Measurements from ENCODE around the gene SLC40A1. TPM values are rescaled to one million over a fixed set of nuclear protein-coding genes. Genes with fewer than 3 reads are reported as not detected.

The SLC40A1 gene
- total RNA-seq, 1 donor from 2014 or later: 98.0 TPM

DNA sequence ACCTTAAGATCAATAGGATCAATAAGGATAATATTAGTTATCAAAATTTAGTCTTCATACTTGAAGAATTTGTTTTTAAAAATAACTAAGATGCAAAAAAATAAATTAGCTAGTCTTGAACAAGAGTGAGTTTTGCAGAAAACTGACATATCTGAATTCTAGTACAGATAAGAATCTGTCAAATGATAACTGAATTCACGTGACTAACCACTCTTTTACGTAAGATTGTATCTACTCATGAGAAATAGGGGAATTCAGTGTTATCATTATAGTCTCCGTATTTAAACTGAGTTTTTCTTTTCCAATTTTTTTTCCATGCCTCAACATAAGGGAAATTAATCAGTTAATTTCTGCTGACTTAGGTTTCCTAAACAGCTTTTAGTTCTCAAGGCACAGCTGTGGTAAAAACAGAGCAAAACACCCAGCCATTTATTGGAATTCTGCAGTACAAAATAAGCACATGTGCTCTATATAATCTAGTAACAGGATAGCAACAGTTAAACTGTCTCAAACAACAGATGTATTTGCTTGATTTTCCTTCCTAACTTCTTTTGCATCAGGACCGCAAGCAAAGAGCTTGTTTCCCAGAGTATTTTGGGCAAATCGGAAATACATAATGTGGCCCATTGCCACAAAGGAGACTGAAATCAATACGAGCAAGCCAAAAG lies 19.1 kb downstream of the SLC40A1 start:
- no peak for DNase-seq

DNA sequence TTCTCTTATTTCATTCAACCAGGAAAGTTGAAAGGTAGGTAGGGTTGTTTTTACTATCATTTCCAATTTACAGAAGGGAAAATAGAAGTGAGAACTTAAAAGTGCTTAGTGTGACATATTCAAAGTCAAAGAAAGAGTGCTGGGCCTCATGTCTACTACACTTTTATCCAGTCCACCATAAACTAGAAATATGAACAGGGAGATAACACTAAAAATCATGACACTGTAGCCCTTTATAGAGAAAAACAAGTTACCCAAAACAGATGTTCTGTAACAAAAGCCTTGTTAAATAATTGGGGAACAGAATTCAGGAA lies 20.4 kb downstream of the SLC40A1 start:
- DNase-seq: no peak

DNA sequence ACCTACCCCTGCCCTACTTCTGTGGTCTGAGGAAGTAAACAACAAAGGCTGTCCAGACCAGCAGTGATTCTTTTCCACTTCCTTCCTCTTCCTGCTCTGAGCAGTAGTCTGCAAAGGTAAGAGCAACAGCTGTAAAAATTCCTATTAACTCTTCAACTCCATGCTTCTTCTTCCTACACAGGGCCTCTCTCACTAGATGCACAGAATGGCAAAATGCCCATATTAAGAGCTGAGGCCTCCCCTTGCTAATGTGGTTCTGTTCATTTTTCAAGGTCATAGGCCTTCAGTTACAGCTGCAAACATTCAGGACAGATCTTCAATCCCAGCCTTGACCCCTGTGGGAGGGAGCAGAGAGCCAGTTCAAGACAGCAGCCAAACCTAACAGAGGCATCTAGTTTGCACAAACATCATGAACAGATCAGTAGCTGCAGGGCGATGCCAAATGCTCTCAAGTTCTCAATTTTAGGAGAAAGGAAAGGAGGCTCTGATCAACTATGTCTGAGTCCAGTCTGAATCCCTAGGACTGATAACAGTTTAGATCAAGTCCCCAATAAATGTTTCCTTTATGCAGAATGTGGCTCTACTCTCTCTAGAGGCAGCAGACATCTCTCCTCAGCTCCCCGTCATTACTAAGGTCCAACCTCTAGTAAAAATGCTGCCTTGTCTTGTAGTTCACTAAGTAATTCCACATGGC lies 20.9 kb downstream of the SLC40A1 start:
- DNase-seq: peak; percentile 23

DNA sequence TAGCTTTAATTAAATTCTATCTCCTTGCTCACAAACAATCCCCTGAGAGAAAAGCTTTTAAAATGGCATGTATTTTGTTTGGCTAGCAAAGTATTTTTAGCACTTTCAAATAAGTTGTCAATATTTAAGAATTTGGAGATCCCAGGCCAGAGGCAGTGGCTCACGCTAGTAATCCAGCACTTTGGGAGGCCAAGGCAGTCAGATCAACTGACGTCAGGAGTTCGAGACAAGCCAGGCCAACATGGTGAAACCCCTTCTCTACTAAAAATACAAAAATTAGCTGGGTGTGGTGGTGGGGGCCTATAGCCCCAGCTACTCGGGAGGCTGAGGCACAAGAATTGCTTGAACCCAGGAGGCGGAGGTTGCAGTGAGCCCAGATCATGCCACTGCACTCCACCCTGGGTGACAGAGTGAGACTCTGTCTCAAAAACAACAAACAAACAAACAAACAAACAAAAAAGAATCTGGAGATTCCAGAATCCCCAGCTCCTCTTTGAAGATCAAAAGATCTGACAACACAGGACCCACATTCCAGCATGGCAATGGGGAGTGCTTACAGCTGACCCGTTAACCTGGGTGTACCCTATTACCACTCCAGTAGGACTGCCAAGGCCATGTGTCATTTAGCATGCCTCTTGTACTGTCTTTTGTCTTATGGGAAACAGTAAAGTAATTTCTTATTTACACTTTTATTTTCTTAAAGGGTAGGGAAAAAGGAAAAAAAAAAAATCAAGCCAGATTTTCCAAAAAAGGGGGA lies 21.9 kb downstream of the SLC40A1 start:
- DNase-seq: no peak

DNA sequence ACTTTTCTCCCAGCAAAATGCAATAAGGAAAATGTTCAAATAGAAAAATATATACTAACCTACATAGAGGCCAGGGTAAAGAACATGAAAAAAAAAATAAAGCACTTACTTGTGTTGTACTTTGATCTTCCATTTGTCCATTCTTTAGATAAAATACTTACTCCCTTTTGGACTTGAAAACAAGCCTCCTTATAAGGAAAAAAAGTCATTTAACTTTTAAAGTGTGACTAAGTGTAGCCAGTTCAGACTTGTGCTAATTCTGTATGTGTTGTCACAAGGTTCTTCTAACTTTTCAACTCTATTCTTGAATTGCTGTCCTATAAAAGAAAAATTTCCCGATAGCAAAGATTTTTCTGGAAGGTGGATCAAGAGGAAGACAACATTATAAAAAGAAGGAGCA lies 23.2 kb downstream of the SLC40A1 start:
- DNase-seq: no peak

DNA sequence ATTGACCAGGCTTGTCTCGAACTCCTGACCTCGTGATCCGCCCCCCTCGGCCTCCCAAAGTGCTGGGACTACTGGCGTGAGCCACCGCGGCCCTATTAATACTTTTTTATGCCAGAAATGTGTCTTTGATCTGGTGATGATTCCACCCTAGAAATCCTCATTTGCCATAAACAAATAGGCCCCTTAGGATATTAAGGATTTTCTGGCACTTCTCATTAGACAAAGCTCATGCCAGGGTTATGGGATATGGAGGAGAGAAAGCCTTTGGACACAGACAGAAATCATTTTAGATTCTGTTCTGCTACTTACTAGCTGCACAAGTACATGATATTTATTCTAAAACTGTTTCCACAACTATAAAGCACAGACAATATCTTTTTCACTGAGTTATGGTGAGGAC lies 24.1 kb downstream of the SLC40A1 start:
- no peak for DNase-seq

DNA sequence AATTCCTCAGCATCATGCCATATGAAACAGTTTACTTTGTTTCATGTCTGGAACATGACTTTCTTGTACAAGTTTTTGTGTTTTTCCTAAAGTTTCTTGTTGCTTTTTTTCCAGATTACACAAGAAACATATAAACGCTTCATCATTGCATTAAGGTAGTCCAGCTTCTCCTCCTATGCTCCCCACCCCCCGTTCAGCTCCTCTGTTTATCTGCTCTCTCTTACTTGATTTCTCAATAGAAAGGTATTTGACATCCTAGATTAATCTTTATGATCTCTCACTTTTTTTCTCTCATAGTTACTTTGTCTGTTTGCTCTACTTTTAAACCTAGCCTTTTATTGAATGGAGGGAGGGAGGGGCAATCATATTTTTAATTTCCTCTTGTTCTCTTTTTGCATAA lies 25.4 kb downstream of the SLC40A1 start:
- DNase-seq: no peak

DNA sequence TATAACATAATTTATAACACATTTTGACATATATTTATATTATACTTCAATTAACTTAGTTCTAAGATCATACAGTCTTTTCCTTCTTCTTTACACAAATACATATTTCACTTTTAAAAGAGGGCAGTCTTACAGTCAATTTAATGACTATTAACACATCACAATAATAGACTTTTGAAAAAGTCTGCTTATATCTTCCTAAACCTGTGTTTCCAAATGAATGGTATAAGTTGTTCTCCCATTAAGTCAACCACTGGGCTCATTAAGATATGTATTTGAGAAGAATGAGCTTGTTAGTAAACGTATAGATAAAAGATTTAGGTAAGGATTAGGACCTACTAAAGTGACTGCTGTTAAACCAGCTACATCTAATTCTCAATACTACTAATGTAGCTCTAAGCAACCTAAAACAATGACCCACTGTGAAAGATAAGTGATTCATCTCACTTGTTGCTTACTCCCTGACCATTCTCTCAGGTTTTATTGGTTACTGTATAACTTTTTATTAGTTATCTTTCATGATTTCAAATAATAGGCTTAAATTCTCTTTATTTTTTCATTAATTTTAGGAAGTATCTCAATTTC lies 27.0 kb downstream of the SLC40A1 start:
- no peak for DNase-seq

DNA sequence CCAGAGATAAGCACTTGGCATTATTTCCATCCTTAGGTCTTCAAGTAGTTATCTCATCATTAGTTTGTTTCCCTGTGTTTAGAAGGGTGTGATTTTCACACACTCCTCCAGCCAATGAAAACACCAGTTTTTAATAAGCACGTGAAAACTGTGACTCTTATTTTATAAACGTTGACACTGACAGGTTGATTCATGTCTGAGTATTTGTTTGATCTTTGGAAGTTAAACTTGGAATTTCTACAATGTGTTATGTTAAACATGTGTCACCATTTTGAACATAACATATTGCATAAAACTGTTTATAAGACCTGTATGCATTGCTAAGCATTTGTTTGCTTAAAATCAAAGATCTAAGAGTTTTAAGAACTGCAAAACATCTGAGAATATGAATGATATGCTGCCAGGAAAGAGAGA lies 27.6 kb downstream of the SLC40A1 start:
- peak; percentile 14 for DNase-seq

DNA sequence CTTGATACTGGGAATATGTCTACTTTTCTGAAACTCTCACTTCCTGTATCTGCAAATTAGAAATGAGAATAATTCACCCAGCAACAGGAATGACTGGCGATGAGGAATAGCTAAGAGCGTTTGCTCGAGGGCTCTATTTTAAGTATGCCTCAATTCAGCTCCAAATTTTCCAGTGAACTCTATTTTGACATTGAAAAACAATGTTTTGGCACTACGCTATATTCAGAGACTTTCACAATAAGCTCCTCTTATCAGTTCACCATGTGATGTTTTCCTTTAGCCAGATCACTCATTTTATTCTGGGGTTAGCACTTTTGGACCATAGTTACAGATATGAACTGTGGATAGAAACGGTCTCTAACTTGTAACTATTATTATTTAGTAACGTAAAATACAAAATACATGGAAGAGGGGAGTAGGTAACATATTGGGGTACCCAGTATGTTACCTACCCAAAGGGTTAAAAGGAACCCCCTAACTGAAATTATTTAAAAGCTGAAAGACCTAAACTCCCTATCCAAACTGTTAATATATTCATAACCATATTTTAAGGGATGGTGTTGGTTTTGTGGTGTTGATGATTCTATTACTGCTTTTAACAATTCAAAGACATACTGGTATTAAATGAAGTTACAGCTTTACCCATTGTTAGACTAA lies 28.1 kb downstream of the SLC40A1 start:
- peak; percentile 10 for DNase-seq

DNA sequence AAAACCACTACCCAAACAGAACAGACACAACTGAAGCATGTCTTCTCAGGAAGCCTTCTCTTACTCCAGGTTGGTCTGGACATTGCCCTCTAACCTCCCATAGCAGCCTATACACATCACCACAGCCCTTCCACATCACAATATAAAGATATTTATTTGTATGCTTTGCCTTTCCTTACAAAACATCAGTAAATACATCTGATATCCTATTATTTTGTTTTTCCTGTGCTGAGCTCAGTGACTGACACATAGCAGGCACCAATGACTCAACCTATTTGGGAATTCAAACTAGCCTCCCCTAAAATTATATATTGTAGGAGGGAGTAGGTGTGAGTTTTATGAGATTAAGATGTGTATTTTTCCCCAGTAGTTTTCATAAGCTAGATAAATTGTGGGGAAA lies 28.8 kb downstream of the SLC40A1 start:
- DNase-seq: no peak

DNA sequence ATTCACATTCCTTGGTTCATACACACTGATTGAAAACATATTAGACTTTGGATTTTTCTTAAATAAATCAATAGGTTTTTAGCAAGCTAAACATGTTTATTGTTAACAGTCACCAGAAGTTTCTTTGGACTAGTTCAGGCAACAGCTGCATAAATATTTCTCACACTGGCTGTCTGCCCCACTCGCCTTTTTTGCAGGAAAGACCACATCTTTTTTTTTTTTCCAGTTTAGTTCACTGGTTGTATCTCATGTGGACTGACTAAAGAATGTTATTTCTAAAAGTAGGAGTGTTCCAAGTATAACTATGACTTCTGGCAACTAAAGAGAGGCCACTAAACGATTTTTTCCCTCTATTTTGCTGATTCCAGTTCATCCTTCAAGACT lies 31.1 kb downstream of the SLC40A1 start:
- no peak for DNase-seq

DNA sequence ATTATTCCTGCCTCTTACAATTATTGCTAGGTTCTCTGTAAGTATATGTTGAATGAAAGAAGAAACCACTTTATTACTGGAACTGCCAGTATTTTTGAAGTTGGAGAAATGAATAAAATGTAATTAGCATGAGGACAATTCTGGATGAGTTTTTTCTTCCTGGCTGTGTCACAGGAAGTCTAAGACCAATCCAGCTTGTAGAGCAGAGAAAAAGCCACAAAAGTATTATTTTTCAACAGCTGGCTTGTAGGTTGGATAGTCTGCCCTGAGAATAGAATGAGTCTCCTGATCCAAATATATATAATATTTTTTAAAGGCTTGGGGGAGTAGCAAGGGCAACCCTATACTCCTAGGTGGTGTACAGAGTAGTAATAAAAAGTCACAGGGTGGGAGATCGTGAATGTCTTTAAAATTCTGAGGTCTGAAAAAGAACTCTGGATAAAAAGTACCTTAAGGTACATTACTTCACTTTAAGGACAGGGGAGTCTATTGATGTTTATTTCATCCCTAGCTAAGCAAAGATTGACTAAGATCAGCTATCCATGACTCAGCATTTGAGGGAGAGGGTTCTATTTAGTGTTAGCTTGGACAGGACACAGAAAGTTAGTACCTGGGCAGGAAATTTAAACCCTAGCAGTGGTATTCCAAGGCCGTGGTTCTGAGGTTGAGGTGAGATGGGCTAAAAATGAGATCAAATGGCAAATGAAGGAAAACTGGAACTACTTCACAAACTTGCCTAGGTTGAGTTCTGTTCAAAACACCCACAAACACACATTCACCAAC lies 31.7 kb downstream of the SLC40A1 start:
- DNase-seq: no peak

DNA sequence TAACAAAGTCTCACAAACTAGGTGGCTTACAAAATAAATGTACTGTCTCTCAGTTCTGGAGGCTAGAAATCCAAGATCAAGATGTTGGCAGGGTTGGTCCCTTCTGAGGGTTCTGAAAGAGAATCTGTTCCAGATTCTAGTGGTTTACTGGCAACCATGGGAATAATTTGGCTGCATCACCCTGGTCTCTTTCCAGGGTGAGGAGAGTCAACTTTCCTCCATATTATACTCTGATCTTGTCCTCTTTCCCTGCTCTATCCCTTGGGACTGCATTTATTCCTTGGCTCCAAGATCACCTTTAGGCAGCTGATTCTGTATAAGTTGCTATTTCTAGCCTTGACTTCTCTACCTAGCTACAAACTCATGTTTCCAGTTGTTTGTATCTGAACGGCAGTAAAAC lies 35.2 kb downstream of the SLC40A1 start:
- no peak for DNase-seq

DNA sequence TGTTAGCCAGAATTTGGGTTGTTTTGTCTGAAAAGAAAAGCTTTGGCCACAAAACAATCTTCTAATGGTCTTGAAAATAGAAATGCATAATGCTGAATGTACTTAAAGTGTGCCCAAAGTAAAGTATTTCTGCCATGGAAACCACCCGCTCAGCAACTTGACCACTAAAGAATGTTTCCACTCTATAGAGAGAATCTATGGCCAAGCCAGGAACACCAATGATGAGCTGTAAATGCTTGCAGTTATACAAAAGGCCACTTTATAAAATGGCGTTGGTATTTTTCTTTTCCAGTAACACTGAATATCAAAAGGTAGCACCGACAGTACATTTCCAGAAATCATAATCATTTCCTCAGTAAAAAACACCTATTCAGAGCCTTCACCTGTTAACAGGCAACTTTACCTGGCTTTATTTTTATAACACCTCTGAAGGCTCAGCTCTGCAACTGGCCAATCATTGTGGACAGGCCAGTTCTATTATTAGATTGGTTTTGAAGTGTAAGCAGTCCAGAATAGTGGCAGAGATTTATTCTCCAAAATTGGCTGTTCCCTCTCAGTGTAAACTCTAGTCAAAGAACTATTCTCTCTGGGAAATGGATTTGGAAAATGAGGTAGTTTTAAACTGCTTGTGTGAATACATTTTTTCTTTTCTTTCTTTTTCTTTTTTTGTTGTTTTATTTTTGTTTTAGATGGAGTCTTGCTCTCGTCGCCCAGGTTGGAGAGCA lies 36.1 kb downstream of the SLC40A1 start:
- no peak for DNase-seq

DNA sequence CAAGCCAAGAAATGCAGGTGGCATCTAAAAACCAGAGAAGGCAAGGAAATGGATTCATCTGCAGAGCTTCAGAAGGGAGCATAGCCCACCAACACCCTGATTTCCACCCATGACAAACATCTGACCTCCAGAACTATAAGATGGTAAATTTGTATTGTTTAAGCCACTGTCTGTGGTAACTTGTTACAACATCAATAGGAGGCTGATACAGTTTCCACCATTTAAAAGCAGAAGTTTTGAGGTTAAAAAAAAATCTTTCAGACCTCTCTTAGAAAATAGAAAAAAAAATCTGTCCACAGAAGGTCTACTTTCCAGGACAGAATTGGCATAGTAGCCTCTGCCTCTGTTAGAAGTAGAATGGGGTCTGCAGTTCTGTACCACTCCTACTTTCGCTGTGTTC lies 37.2 kb downstream of the SLC40A1 start:
- DNase-seq: no peak

DNA sequence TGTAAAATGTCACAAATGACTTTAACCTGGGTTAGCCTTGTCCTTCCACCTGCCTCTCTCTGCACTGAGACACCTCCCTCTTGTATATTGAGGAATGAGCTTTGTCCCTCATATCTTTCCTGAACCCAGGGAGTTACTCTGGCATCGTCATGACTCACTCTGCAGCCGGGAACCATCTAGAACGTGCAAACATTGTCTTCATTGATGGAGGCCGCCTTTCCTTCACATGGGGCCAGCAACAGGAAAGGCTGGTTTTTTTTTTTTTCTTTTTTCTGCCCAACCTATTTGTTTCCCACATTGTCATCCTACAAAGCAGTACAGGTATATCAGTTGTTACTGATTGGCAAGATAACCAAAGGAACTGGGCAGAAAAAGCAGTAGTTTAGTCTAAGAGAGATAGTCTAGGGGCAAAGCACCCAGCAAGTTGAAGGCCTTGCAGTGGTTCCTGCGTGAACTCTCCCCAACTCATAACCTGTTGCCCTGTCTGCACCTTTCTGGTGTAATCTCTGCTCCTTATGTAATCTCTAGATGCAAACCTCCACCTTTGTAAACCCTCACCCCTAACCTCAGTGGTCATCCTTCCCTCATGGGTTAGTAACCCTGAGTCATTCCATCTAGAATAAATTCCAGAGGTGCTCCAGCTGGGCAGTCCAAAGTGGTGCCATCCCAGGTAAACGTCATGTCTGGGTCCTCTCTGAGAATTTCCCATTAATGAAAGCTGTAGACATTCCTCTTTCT lies 38.3 kb downstream of the SLC40A1 start:
- DNase-seq: no peak

DNA sequence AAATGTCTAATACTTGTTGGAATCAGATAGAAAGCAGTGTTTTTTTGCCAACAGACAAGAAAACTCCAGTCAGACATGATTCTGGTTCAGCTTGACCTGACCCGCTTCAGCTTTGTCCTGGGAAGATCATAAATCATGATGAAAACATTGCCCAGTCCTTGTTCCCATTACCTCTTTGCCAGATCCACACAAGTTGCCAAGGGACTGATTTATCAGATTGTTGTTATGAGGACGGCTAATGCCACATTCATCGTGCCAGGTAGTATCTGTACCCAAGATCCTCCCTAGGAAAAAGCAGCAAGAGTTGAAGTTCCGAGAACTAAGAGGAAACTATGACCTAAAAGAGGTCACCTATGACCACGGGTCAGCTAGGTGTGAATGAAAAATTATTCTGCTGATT lies 39.0 kb downstream of the SLC40A1 start:
- no peak for DNase-seq

DNA sequence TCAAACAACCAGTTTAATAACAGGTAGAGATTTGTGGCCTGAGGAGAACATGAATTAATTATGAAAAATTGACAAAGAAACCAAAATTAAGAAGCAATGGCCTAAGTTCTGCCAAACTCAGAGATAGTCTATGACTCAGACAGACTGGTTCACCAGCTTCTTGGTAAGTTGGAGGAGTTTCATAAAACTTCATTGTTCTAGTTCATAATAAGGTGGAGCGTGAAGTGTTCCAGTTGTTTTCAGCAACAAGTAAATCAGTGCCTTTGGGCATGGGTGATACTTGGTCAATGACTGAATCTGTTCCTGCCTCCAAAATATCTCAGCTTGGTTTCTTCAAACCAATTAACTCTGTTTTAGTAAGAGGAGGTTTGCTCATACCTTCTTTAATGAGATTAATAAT lies 40.0 kb downstream of the SLC40A1 start:
- no peak for DNase-seq

DNA sequence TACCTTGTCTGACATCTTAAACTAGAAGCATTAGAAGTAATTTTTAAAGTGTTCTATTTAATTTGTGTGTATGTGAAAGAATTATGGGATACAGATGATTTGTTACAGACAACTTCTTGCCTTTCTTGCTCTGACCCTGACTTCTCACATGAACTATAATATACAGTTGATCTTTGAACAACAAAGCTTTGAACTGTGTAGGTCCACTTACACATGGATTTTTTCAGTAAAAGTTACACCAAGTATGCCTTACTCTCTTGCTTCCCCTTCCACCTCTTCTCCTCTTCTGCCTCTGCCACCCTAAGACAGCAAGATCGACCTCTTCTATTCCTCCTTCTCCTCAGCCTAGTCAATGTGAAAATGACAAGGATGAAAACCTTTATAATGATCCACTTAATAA lies 42.2 kb downstream of the SLC40A1 start:
- DNase-seq: no peak

DNA sequence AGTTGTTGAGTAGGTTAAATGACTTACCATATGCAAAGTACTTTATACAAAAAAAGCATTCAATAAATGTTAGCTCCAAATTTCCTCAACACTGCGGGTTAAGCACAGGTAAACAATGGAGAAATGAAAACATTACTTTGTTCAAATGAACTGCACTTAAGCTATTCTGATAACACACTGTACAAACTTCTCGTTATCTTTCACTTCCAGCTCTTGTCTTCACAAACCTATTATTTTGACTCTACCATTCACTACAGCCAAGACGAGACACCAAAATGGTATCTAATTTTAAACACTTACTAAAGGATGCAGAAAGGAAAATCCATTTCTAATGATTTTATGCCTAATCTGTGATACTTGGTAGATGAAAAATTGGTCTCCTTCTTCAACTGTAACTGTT lies 43.8 kb downstream of the SLC40A1 start:
- DNase-seq: no peak
